Measurements from ENCODE around the gene PAX2. TPM values are rescaled to one million over a fixed set of nuclear protein-coding genes. Genes with fewer than 3 reads are reported as not detected.

Gene PAX2
- total RNA-seq, 2 experiments from 2014 or later, result not detected

GRCh38 chr10:100788002-100788903 lies 42.9 kb downstream of the PAX2 start:
- Mint-ChIP-seq H3K27ac (no peak overlapping the region), H3K27me3 (peaks cover 18% of the 10 kb centered on the region), H3K4me1 (ENCODE audit: low read depth) (no peaks in the 10 kb centered on the region)

GRCh38 chr10:100790761-100791208 lies 45.4 kb downstream of the PAX2 start:
- Mint-ChIP-seq H3K4me1 (ENCODE audit: low read depth) (no peaks in the 10 kb centered on the region), H3K9me3 (no peaks in the 10 kb centered on the region), H3K27me3 (peaks cover 23% of the 10 kb centered on the region), H3K27ac (no peak overlapping the region), H3K36me3 (ENCODE audit: low read depth) (no peaks in the 10 kb centered on the region), H3K4me3 (no peak overlapping the region)
- ATAC-seq (no peak), DNase-seq (no peak)
- intact Hi-C loops (cut with micrococcal nuclease), result no loop called here
- no peak for TF ChIP-seq CTCF (IDR thresholded peaks at IDR 0.05)
- POLR2A ChIA-PET, result no interaction called here
- CTCF ChIA-PET, result no interaction called here

More at GRCh38 chr10:100788002-100788903, 42.9 kb downstream of the PAX2 start:
- no peaks in the 10 kb centered on the region for H3K9me3 Mint-ChIP-seq
- no peak for DNase-seq
- CTCF ChIA-PET, result no interaction called here
- no peak for ATAC-seq
- intact Hi-C loops (cut with micrococcal nuclease), result no loop called here
- POLR2A ChIA-PET, result no interaction called here
- H3K4me3 Mint-ChIP-seq, result no peak overlapping the region
- no peak for TF ChIP-seq CTCF (IDR thresholded peaks at IDR 0.05)
- H3K36me3 Mint-ChIP-seq (ENCODE audit: low read depth), result no peaks in the 10 kb centered on the region

GRCh38 chr10:100791369-100792058 lies 46.1 kb downstream of the PAX2 start:
- no peak overlapping the region for H3K27ac Mint-ChIP-seq
- H3K4me3 Mint-ChIP-seq, result no peak overlapping the region
- TF ChIP-seq CTCF (IDR thresholded peaks at IDR 0.05), result no peak
- no peak for DNase-seq
- no peaks in the 10 kb centered on the region for H3K36me3 Mint-ChIP-seq (ENCODE audit: low read depth)
- ATAC-seq, result no peak
- H3K4me1 Mint-ChIP-seq (ENCODE audit: low read depth), result no peaks in the 10 kb centered on the region
- peaks cover 23% of the 10 kb centered on the region for H3K27me3 Mint-ChIP-seq
- H3K9me3 Mint-ChIP-seq, result no peaks in the 10 kb centered on the region
- intact Hi-C loops (cut with micrococcal nuclease), result no loop called here
- POLR2A ChIA-PET, result no interaction called here
- CTCF ChIA-PET, result no interaction called here

- no peaks in the 10 kb centered on the region for H3K9me3 Mint-ChIP-seq
- POLR2A ChIA-PET, result no interaction called here
- peaks cover 21% of the 10 kb centered on the region for H3K27me3 Mint-ChIP-seq
- DNase-seq (no peak), ATAC-seq (no peak)
- no peak overlapping the region for H3K27ac Mint-ChIP-seq
- intact Hi-C loops (cut with micrococcal nuclease), result no loop called here
- no peaks in the 10 kb centered on the region for H3K36me3 Mint-ChIP-seq (ENCODE audit: low read depth)
- H3K4me1 Mint-ChIP-seq (ENCODE audit: low read depth), result no peaks in the 10 kb centered on the region
- CTCF ChIA-PET, result no interaction called here
- no peak overlapping the region for H3K4me3 Mint-ChIP-seq
- TF ChIP-seq CTCF (IDR thresholded peaks at IDR 0.05), result no peak
These were observed 47.2 kb downstream of the PAX2 start for GRCh38 chr10:100792574-100792973.

- DNase-seq (no peak), ATAC-seq (no peak)
- no peak for TF ChIP-seq CTCF (IDR thresholded peaks at IDR 0.05)
- POLR2A ChIA-PET, result no interaction called here
- Mint-ChIP-seq H3K9me3 (no peaks in the 10 kb centered on the region), H3K4me1 (ENCODE audit: low read depth) (no peaks in the 10 kb centered on the region), H3K36me3 (ENCODE audit: low read depth) (no peaks in the 10 kb centered on the region), H3K4me3 (no peak overlapping the region), H3K27me3 (peaks cover 17% of the 10 kb centered on the region), H3K27ac (no peak overlapping the region)
- CTCF ChIA-PET, result no interaction called here
- intact Hi-C loops (cut with micrococcal nuclease), result no loop called here
These were observed 47.7 kb downstream of the PAX2 start for GRCh38 chr10:100793055-100793454.
